Mononuclear cell (primary cell): ENCODE measurements around the gene ADGRG7. TPM values are rescaled to one million over a fixed set of nuclear protein-coding genes. Genes with fewer than 3 reads are reported as not detected.
"Not testable (repeated sequence)": the region's sequence is repeated elsewhere in the genome, so short reads cannot be mapped to it uniquely, and the experiment has no call there.

ENCODE experiments used
- H3K27me3 ChIP-seq: 2 replicates; pipeline ENCODE4 v1.6.0; 2011; ENCODE audit warnings: low read length, control low read depth; ENCODE audit not compliant: insufficient read depth
- H3K4me1 ChIP-seq: 2 replicates; pipeline ENCODE4 v1.5.1; 2011; ENCODE audit warnings: mild to moderate bottlenecking, low read length, control low read depth; ENCODE audit not compliant: insufficient read depth
- H3K4me3 ChIP-seq: 2 replicates; pipeline ENCODE4 v1.5.1; 2011; ENCODE audit warnings: mild to moderate bottlenecking, low read length, moderate library complexity
- H3K9me3 ChIP-seq: 2 replicates; pipeline ENCODE4 v1.5.1; 2011; ENCODE audit warnings: low read depth, mild to moderate bottlenecking, control low read depth, low read length
- total RNA-seq: library from RNA; depleted of rRNA; stranded (reverse); fragments of >200 nt; gene quantifications from one replicate; pipeline ENCODE4 v1.2.3, GENCODE V29; 2012

ADGRG7 gene
- total RNA-seq, 1 donor, result not detected

DNA sequence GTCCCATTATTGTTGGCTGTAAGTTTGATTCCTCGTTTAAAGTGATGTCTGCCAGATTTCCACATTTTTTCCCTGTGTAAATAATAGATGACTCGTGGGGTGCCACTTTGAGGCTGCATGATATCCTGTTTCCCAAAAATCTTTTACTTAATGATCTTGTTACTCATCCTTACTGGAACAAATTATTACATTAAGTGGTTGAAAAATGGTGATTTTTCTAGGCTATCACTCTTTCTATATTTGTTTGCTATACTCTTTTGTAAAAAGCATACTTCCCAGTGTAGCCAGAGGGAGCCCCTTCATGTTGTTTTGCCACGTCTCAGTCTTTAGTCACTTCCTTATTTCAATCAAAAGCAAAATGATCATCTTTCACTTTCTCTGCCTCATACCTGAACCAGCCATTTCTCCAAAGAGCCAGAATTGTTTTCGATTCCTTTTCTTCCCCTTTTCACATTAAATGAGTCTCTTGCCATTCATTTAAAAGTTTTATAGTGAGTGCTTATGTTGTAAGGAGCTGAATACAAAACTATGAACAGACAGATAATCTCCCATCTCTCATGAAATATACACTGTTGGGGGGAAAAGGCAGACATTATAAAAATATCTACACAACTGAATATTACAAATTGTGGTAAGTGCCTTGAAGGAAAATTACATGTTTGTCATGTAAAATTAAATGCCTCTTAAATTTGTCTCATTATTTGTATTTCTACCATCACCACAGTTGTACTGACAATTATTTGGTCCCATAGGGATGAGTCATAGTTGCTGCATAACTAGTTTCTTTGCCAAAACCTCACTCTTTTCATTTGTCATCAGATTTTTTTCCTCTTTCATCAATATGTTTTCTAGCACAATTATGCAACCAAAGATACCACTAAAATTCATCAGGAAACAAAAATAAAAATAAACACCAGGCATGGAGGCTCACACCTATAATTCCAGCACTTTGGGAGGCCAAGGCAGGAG, 41.5 kb downstream of the ADGRG7 start:
- no peaks in the 10 kb centered on the region for H3K9me3 ChIP-seq
- H3K27me3 ChIP-seq, result no peaks in the 10 kb centered on the region
- peaks cover 7% of the 10 kb centered on the region for H3K4me1 ChIP-seq
- no peak overlapping the region for H3K4me3 ChIP-seq

DNA sequence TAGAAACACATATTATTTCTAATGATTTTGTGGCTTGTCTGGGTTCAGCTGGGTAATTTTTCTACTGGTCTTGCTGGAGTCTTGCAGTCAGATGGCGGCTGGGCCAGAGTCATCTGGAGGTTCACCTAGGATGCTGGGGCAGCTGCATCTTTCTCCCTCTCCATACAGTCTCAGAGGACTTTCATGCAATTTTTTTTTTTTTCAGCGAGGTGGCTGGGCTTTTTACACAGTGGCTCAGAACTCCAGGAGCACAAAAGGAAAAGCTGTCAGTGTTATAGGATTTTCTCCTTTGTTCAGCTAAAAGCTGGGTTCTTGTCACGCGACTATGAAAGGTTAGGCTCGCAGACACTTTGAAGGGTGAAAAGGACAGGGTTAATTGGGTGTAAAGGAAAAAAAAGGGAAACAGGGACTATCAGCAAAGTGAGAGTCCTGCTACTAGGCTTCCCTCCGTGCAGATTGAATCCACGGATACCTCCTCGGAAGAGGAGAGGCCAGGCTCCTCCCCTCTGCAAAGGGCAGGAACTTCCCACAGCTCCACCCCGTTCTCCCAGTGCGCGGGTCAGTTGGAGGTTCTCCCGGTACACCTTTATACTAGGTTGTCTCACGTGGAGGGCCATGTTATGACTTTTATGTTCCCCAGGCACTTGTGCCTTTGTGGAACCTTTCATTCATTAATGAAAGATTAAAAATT, 44.3 kb downstream of the ADGRG7 start:
- no peak overlapping the region for H3K4me3 ChIP-seq

DNA sequence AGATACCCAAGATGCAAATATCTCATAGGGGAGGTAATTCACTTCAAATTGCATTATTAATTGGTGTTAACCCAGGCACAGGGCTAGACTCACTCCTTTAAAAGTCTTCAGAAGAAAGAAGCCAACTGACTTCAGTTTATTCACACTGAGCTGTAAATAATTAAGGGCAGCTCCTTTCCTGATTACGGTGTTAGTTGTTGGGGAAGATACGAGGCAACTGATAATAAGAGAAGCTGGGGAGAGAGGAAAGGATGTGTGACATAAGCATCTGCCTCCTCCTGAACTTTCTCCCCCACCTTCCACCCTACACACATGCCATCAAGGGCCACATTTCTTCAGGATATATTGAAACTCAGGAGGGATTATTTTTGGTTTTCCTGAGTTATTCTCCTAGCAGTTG, 47.5 kb downstream of the ADGRG7 start:
- H3K27me3 ChIP-seq, result no peaks in the 10 kb centered on the region
- H3K4me3 ChIP-seq, result no peak overlapping the region
- no peaks in the 10 kb centered on the region for H3K4me1 ChIP-seq
- H3K9me3 ChIP-seq, result no peaks in the 10 kb centered on the region

More for the DNA sequence above, 44.3 kb downstream of the ADGRG7 start:
- Histone ChIP-seq H3K27me3 (no peaks in the 10 kb centered on the region), H3K4me1 (peaks cover 7% of the 10 kb centered on the region), H3K9me3 (no peaks in the 10 kb centered on the region)

DNA sequence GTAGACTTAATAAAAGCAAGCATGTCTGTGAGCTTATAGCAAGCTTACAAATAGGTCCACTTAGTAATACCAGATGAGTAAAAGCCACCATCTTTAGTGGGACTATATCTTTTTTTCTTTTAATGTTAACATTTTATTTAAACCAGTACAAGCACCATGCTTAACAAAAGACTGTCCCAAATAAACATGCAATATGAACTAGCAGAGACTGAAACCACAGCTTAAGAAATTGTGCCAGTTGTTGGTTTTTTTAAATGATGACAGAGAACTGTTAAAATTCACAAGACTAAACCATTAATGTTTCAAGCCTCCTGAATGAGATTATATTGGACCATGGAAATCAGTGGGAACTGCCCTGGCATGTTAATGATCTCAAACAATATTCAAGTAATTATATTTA, 51.9 kb downstream of the ADGRG7 start:
- not testable (repeated sequence) for H3K4me1 ChIP-seq, H3K27me3 ChIP-seq, H3K9me3 ChIP-seq, H3K4me3 ChIP-seq

DNA sequence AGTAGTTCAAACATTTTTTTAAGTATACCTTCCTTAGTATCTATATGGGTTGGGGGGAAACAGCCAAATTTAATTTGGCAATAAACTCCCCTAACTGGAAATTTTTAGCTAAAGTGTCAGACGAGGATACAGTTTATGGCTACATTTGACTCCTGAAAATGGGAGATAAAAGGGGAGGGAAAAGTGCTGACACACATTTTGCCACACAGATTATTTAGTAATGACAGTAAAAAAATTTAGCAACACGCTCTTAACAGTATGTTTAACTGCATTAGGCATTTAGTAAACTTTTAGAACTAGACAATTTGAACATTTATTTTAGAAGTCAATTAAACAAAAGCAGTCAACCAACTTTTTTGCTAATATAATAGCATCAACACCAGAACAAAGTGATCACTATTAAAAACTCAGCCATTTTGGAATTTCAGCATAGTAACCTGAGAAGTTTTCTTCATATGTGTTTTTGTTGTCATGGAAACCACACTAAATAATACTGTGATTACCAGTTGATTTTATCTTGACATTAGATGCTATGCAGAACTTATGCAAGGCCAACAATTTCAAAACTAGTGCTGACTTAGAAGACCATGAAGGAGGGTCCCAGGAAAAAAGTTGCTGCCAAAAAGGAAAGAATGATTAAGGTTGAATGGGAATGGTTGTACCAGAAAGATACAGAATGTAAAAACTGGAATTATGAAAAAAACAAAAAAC, 52.9 kb downstream of the ADGRG7 start:
- no peaks in the 10 kb centered on the region for H3K9me3 ChIP-seq
- no peak overlapping the region for H3K4me3 ChIP-seq
- no peaks in the 10 kb centered on the region for H3K4me1 ChIP-seq
- no peaks in the 10 kb centered on the region for H3K27me3 ChIP-seq

DNA sequence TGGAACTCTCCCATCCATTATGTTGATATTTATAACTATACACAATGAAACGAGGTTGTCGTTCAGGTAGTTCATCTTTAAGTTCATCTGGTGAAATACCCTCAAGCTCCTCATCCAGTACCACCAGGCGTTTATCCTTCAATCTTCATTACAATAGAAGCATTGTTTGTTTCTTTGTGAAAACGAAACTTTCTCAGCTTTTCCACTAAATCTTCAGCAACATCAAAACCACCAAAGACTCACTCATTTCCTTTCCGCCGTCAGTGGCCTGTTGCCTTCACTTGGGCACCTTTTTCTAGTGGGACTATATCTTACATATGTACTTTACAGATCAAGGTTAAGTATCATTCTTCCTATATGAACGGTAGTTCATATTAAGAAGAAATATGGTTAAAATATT, 55.8 kb downstream of the ADGRG7 start:
- no peak overlapping the region for H3K4me3 ChIP-seq
- no peaks in the 10 kb centered on the region for H3K27me3 ChIP-seq
- no peaks in the 10 kb centered on the region for H3K9me3 ChIP-seq
- no peaks in the 10 kb centered on the region for H3K4me1 ChIP-seq

DNA sequence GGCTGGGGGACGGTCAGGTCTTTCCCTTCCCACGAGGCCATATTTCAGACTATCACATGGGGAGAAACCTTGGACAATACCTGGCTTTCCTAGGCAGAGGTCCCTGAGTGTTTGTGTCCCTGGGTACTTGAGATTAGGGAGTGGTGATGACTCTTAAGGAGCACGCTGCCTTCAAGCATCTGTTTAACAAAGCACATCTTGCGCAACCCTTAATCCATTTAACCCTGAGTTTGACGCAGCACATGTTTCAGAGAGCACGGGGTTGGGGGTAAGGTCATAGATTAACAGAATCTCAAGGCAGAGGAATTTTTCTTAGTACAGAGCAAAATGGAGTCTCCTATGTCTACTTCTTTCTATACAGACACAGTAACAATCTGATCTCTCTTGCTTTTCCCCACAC, 57.3 kb downstream of the ADGRG7 start:
- H3K27me3 ChIP-seq, H3K4me1 ChIP-seq, H3K4me3 ChIP-seq, H3K9me3 ChIP-seq: not testable (repeated sequence)

DNA sequence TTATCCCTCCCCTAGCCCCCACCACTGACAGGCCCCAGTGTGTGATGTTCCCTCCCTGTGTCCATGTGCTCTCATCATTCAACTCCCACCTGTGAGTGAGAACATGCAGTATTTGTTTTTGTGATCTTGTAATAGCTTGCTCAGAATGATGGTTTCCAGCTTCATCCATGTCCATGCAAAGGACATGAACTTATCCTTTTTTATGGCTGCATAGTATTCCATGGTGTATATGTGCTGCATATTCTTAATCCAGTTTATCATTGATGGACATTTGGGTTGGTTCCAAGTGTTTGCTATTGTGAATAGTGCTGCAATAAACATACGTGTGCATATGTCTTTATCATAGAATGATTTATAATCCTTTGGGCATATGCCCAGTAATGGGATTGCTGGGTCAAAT, 57.9 kb downstream of the ADGRG7 start:
- not testable (repeated sequence) for H3K4me3 ChIP-seq, H3K4me1 ChIP-seq, H3K9me3 ChIP-seq, H3K27me3 ChIP-seq

DNA sequence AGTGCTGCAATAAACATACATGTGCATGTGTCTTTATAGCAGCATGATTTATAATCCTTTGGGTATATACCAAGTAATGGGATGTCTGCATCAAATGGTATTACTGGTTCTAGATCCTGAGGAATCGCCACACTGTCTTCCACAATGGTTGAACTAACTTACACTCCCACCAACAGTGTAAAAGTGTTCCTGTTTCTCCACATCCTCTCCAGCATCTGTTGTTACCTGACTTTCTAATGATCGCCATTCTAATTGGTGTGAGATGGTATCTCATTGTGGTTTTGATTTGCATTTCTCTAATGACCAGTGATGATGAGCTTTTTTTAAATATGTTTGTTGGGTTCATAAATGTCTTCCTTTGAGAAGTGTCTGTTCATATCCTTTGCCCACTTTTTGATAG, 61.6 kb downstream of the ADGRG7 start:
- H3K27me3 ChIP-seq, H3K4me1 ChIP-seq, H3K4me3 ChIP-seq, H3K9me3 ChIP-seq: not testable (repeated sequence)

DNA sequence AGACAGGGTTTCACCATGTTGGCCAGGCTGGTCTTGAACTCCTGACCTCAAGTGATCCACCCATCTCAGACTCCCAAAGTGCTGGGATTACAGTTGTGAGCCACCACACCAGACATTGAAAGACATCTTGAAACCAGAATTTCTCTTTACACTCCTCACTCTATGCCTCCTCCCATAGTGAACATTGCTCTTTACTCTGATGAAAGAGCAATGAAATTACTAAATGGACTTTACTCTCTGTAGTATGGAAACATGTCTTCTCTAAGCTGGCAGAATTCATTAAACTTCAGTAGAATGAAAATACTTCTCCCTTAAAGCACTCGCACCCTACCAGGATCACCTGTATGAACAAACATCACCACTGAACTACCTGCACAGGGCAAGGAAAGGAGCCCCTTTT, 72.1 kb downstream of the ADGRG7 start:
- Histone ChIP-seq H3K27me3 (peaks cover 5% of the 10 kb centered on the region), H3K4me3 (no peak overlapping the region), H3K4me1 (no peaks in the 10 kb centered on the region), H3K9me3 (peaks cover 6% of the 10 kb centered on the region)

DNA sequence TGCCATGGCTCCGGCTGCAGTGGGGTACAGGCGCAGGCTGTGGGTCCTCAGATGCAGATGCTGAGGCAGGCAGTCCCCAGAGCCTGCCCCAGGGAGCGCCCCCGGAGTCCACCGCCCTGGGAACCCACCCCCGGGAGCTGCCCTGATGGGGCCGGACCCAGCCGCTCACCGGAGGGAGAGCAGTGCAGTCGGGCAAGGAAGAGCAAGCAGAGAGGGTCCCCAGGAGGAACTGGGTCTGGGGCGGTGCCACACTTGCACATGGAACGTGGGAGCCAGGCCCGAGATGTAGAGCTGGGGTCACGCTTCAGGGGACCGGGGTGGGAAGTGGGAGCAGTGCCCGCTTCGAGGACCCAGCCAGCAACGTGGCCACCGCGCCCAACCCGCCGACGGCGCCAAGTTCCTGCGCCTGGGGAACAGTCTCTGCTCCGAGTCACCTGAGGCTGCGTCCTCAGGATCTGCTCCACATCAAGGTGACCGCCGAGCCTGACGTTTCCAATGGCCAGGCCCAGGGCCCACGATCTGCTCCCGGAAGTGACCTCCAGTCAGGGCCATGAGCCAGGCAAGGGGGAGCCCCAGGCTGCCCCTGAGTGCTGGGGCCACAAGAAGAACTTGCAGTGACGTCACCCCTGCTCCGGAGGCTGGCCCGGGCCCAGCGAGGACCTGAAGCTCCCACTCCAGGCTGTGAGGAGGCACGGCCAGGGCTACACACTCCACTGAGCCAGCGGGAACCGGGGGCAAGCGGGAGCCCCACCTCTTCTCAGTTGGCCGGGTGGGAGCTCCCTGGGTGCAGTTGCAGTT, 72.9 kb downstream of the ADGRG7 start:
- peaks cover 3% of the 10 kb centered on the region for H3K27me3 ChIP-seq
- H3K4me3 ChIP-seq, result no peak overlapping the region
- H3K4me1 ChIP-seq, result no peaks in the 10 kb centered on the region
- no peaks in the 10 kb centered on the region for H3K9me3 ChIP-seq

DNA sequence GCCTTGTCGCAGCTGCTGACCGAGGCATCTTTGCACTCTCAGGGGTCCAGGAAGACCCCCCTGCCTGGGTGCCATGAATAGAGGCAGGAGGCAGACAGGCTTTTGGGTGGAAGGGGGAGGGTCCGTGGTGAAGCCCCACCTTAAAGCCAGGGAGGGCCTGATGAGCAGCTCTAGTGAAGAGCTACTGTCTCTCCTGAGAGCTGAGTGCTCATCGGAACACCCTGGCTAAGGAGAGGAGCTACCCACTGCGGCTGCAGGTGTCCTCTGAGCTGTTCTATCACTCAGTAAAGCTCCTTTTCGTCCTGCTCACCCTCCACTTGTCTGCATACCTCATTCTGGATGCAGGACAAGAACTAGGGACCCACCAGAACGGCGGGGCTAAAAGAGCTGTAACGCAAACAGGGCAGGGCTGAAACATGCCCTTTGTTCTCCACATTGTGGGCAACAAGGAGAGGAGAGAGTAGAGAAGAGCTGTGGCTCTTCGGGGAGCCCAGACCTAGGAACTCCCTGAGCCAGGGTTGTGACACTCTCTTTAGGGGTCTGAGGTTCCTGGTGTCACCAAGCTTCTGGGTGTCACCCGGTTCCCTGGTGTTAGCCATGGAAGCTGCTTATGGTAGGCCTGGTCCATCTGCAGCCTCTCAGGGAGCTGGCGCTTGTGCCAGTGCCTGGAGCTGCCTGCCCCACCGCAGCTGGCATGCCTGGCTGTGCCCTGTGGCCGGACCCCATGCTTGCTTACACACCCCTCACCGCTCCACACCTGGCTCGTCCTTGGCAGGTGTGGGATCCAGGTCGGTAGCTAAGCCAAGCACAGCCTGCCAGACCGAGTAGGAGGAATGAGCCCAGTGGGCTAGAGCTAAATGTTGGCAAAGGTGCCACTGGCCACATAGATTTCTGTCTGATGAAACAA, 73.7 kb downstream of the ADGRG7 start:
- H3K4me1 ChIP-seq, result no peaks in the 10 kb centered on the region
- H3K9me3 ChIP-seq, result no peaks in the 10 kb centered on the region
- H3K27me3 ChIP-seq, result peaks cover 3% of the 10 kb centered on the region
- H3K4me3 ChIP-seq, result no peak overlapping the region

DNA sequence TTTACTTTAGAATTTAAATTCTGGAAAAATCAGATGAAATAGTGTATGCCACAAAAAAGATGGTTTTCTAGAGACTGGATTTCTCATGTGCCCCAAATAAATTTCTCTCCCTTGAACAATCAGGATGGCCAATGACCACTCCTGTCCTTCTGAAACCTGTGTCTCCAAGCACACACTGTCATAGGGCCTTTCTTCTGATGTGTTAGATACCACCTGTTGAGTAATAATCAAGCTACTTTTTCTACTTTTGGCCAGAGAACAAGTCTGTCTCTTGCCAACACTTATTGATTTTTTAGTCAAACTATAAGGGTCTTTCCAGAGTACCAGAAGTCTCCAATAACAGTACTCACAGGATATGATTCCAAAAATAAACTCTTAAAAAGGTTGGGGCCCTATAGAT, 83.8 kb downstream of the ADGRG7 start:
- Histone ChIP-seq H3K27me3 (peaks cover 15% of the 10 kb centered on the region), H3K4me1 (no peaks in the 10 kb centered on the region), H3K9me3 (no peaks in the 10 kb centered on the region), H3K4me3 (no peak overlapping the region)

DNA sequence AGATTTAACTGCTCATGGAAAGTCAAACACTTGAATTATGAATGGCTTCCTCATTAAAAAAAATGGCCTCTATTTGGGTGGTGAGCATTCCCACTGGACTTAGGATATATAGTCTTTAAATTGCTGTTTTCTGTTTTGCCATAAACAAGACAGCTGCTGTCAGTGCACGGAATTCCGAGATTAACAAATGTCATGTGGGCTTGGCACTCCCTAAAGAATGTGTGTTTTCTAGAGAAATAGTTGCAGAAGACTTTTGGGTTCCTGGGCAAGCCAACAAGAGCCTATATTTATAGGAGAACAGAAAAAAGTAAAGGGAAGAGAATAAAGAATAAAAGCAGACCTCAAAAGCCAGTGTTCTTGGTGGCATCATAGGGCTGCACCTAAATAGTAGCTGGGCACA, 86.3 kb downstream of the ADGRG7 start:
- H3K4me3 ChIP-seq, result no peak overlapping the region
- peaks cover 15% of the 10 kb centered on the region for H3K27me3 ChIP-seq
- H3K9me3 ChIP-seq, result no peaks in the 10 kb centered on the region
- no peaks in the 10 kb centered on the region for H3K4me1 ChIP-seq
